ENCODE measurements around the gene BARHL1. TPM values are rescaled to one million over a fixed set of nuclear protein-coding genes. Genes with fewer than 3 reads are reported as not detected.

The BARHL1 gene
- total RNA-seq, 1 donor from 2014 or later = not detected

DNA sequence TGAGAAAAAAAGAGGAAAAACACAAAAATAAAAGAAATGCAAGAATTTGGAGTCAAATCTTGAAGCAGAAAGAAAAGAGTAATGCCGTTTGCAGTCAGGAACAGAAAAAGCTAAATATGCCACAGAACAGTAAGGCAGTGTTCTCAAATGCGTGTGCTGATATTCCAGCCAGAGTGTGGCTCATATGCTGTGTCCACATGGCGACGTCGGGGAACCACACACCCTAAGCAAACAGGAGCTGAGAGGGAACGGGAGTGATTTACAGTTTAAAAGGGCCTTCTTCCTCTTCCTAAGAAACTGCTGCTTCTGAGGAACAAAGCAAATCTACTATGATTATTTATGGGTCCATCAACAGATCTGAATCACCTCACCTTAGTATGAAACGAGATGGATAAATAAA is 44.7 kb downstream of the BARHL1 start:
- H3K4me3 ChIP-seq (ENCODE audit: insufficient read depth, low read depth, low read length) = no peak overlapping the region
- H3K27ac Mint-ChIP-seq (ENCODE audit: unreplicated experiment) = no peak overlapping the region
- peaks cover 17% of the 10 kb centered on the region for H3K4me1 ChIP-seq (ENCODE audit: insufficient read depth, low read length)
- peaks cover 32% of the 10 kb centered on the region for H3K36me3 ChIP-seq (ENCODE audit: insufficient read depth, low read length)
- no peak overlapping the region for H3K27ac ChIP-seq (ENCODE audit: low read depth, low read length)
- no peak overlapping the region for H2AFZ ChIP-seq (ENCODE audit: low read depth, low read length)
- peaks cover 29% of the 10 kb centered on the region for H3K36me3 Mint-ChIP-seq (ENCODE audit: low read depth, unreplicated experiment)
- peaks cover 32% of the 10 kb centered on the region for H3K4me1 Mint-ChIP-seq (ENCODE audit: low read depth, unreplicated experiment)
- DNase-seq (ENCODE audit: low read depth) = no peak
- FAIRE-seq = no peak
- H3K9ac ChIP-seq (ENCODE audit: low read length) = no peak overlapping the region
- H3K9me3 Mint-ChIP-seq (ENCODE audit: unreplicated experiment) = no peaks in the 10 kb centered on the region
- peaks cover 16% of the 10 kb centered on the region for H4K20me1 ChIP-seq (ENCODE audit: insufficient read depth, low read length)
- TF ChIP-seq CTCF (IDR thresholded peaks at IDR 0.05; ENCODE audit: insufficient read depth, low read depth, low read length) (no peak), EZH2 (IDR thresholded peaks at IDR 0.05; ENCODE audit: insufficient read depth, low read length) (no peak)
- no peaks in the 10 kb centered on the region for H3K27me3 ChIP-seq (ENCODE audit: insufficient read depth, low read length)
- H3K4me2 ChIP-seq (ENCODE audit: low read length) = no peak overlapping the region
- H3K4me3 Mint-ChIP-seq (ENCODE audit: unreplicated experiment) = no peak overlapping the region
- H3K9me3 ChIP-seq (ENCODE audit: insufficient read depth, low read depth, low read length) = no peaks in the 10 kb centered on the region
- H3K79me2 ChIP-seq (ENCODE audit: insufficient read depth, low read length) = no peaks in the 10 kb centered on the region
- H3K27me3 Mint-ChIP-seq (ENCODE audit: low read depth, unreplicated experiment) = no peaks in the 10 kb centered on the region

- no peaks in the 10 kb centered on the region for H3K27me3 Mint-ChIP-seq (ENCODE audit: low read depth, unreplicated experiment)
- TF ChIP-seq CTCF (IDR thresholded peaks at IDR 0.05; ENCODE audit: insufficient read depth, low read depth, low read length) = no peak
- TF ChIP-seq EZH2 (IDR thresholded peaks at IDR 0.05; ENCODE audit: insufficient read depth, low read length) = no peak
Observed at GRCh38 chr9:132627594-132627993, 45.2 kb downstream of the BARHL1 start.

GRCh38 chr9:132628746-132629145 is 46.3 kb downstream of the BARHL1 start:
- peaks cover 19% of the 10 kb centered on the region for H3K4me1 ChIP-seq (ENCODE audit: insufficient read depth, low read length)
- Mint-ChIP-seq H3K36me3 (ENCODE audit: low read depth, unreplicated experiment) (peaks cover 29% of the 10 kb centered on the region), H3K9me3 (ENCODE audit: unreplicated experiment) (no peaks in the 10 kb centered on the region), H3K4me1 (ENCODE audit: low read depth, unreplicated experiment) (peaks cover 37% of the 10 kb centered on the region), H3K27me3 (ENCODE audit: low read depth, unreplicated experiment) (no peaks in the 10 kb centered on the region), H3K4me3 (ENCODE audit: unreplicated experiment) (no peak overlapping the region), H3K27ac (ENCODE audit: unreplicated experiment) (no peak overlapping the region)
- H3K4me2 ChIP-seq (ENCODE audit: low read length) = no peak overlapping the region
- no peak overlapping the region for H3K4me3 ChIP-seq (ENCODE audit: insufficient read depth, low read depth, low read length)
- no peak overlapping the region for H3K27ac ChIP-seq (ENCODE audit: low read depth, low read length)
- FAIRE-seq (no peak), DNase-seq (ENCODE audit: low read depth) (no peak)
- H3K9ac ChIP-seq (ENCODE audit: low read length) = no peak overlapping the region
- H2AFZ ChIP-seq (ENCODE audit: low read depth, low read length) = no peak overlapping the region
- H3K36me3 ChIP-seq (ENCODE audit: insufficient read depth, low read length) = peaks cover 32% of the 10 kb centered on the region
- H4K20me1 ChIP-seq (ENCODE audit: insufficient read depth, low read length) = peaks cover 19% of the 10 kb centered on the region
- H3K9me3 ChIP-seq (ENCODE audit: insufficient read depth, low read depth, low read length) = no peaks in the 10 kb centered on the region
- TF ChIP-seq EZH2 (IDR thresholded peaks at IDR 0.05; ENCODE audit: insufficient read depth, low read length) (no peak), CTCF (IDR thresholded peaks at IDR 0.05; ENCODE audit: insufficient read depth, low read depth, low read length) (no peak)
- no peaks in the 10 kb centered on the region for H3K79me2 ChIP-seq (ENCODE audit: insufficient read depth, low read length)
- no peaks in the 10 kb centered on the region for H3K27me3 ChIP-seq (ENCODE audit: insufficient read depth, low read length)

More at GRCh38 chr9:132627594-132627993, 45.2 kb downstream of the BARHL1 start:
- no peak overlapping the region for H2AFZ ChIP-seq (ENCODE audit: low read depth, low read length)
- no peak overlapping the region for H3K27ac ChIP-seq (ENCODE audit: low read depth, low read length)
- peaks cover 29% of the 10 kb centered on the region for H3K36me3 Mint-ChIP-seq (ENCODE audit: low read depth, unreplicated experiment)
- H3K9me3 Mint-ChIP-seq (ENCODE audit: unreplicated experiment) = no peaks in the 10 kb centered on the region
- no peak overlapping the region for H3K4me2 ChIP-seq (ENCODE audit: low read length)
- H3K9ac ChIP-seq (ENCODE audit: low read length) = no peak overlapping the region
- H3K4me1 ChIP-seq (ENCODE audit: insufficient read depth, low read length) = peaks cover 19% of the 10 kb centered on the region
- peaks cover 32% of the 10 kb centered on the region for H3K36me3 ChIP-seq (ENCODE audit: insufficient read depth, low read length)
- H3K9me3 ChIP-seq (ENCODE audit: insufficient read depth, low read depth, low read length) = no peaks in the 10 kb centered on the region
- H4K20me1 ChIP-seq (ENCODE audit: insufficient read depth, low read length) = peaks cover 16% of the 10 kb centered on the region
- DNase-seq (ENCODE audit: low read depth) = no peak
- no peak overlapping the region for H3K4me3 ChIP-seq (ENCODE audit: insufficient read depth, low read depth, low read length)
- H3K27ac Mint-ChIP-seq (ENCODE audit: unreplicated experiment) = no peak overlapping the region
- peaks cover 33% of the 10 kb centered on the region for H3K4me1 Mint-ChIP-seq (ENCODE audit: low read depth, unreplicated experiment)
- H3K27me3 ChIP-seq (ENCODE audit: insufficient read depth, low read length) = no peaks in the 10 kb centered on the region
- no peaks in the 10 kb centered on the region for H3K79me2 ChIP-seq (ENCODE audit: insufficient read depth, low read length)
- no peak overlapping the region for H3K4me3 Mint-ChIP-seq (ENCODE audit: unreplicated experiment)
- FAIRE-seq = no peak

Data from astrocyte (in vitro differentiated cells and primary cell).